Bronchial epithelial cell (primary cell): Measurements from ENCODE around the gene PINLYP. TPM values are rescaled to one million over a fixed set of nuclear protein-coding genes. Genes with fewer than 3 reads are reported as not detected.
A peak's percentile ranks its signal among the peaks of the same experiment; 100 is the strongest.
"Not testable (repeated sequence)": the region's sequence is repeated elsewhere in the genome, so short reads cannot be mapped to it uniquely, and the experiment has no call there.

Experiments used
- DNase-seq: peaks from one replicate; pipeline ENCODE4 v3.0.0-alpha.2; 2010; ENCODE audit warnings: low read depth
- FAIRE-seq: peaks from 2 replicates; lab custom pipeline; 2011; peaks lifted over from hg19 to GRCh38; lab: Jason Lieb, UNC
- H3K27me3 ChIP-seq: 2 replicates; pipeline ENCODE4 v1.5.1; 2011; ENCODE audit warnings: low read length; ENCODE audit not compliant: control insufficient read depth, insufficient read depth
- H3K36me3 ChIP-seq: 2 replicates; pipeline ENCODE4 v1.5.1; 2011; ENCODE audit warnings: low read length; ENCODE audit not compliant: control insufficient read depth, insufficient read depth
- H3K4me3 ChIP-seq: 2 replicates; pipeline ENCODE4 v1.5.1; 2011; ENCODE audit warnings: mild to moderate bottlenecking, low read depth, low read length, control low read depth
- CTCF ChIP-seq: IDR thresholded peaks from 2 replicates; pipeline ENCODE4 v1.5.1; 2011; ENCODE audit warnings: mild to moderate bottlenecking, moderate library complexity, low read length, control low read depth, inconsistent platforms; ENCODE audit not compliant: insufficient read depth, severe bottlenecking
- total RNA-seq: library from RNA; depleted of rRNA; stranded (reverse); fragments of >200 nt; gene quantifications from 2 replicates; pipeline ENCODE4 v1.2.1, GENCODE V29; 2014

Gene PINLYP
- total RNA-seq, 1 donor from 2014 or later, result 0.53 TPM

DNA sequence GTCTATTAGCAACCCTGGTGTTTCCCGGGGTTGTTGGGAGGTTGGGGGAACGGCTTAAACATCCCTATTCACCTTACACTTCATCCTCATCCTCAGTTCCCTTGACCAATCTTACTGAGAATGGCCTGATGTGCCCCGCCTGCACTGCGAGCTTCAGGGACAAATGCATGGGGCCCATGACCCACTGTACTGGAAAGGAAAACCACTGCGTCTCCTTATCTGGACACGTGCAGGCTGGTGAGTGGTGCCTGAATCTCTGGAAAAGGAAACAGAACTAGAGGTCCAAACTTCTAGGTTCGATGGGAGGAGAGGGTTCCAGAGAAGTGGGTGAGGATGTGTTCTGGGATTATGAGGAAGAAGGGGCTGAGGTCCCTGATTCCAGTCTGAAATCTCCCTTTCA, 5.9 kb downstream of the PINLYP start:
- FAIRE-seq, result no peak
- no peak for TF ChIP-seq CTCF
- H3K4me3 ChIP-seq, result no peak overlapping the region

GRCh38 chr19:43582495-43582894, 6.9 kb downstream of the PINLYP start:
- Histone ChIP-seq H3K27me3 (no peaks in the 10 kb centered on the region), H3K4me3 (no peak overlapping the region), H3K36me3 (no peaks in the 10 kb centered on the region)
- DNase-seq (no peak), FAIRE-seq (no peak)
- no peak for TF ChIP-seq CTCF

More for the DNA sequence above, 5.9 kb downstream of the PINLYP start:
- Histone ChIP-seq H3K27me3 (no peaks in the 10 kb centered on the region), H3K36me3 (no peaks in the 10 kb centered on the region)
- no peak for DNase-seq

- H3K27me3 ChIP-seq, result no peaks in the 10 kb centered on the region
- no peak overlapping the region for H3K4me3 ChIP-seq
- no peaks in the 10 kb centered on the region for H3K36me3 ChIP-seq
- DNase-seq (no peak), FAIRE-seq (no peak)
- no peak for TF ChIP-seq CTCF
Measured at GRCh38 chr19:43584484-43584883, 8.9 kb downstream of the PINLYP start.

DNA sequence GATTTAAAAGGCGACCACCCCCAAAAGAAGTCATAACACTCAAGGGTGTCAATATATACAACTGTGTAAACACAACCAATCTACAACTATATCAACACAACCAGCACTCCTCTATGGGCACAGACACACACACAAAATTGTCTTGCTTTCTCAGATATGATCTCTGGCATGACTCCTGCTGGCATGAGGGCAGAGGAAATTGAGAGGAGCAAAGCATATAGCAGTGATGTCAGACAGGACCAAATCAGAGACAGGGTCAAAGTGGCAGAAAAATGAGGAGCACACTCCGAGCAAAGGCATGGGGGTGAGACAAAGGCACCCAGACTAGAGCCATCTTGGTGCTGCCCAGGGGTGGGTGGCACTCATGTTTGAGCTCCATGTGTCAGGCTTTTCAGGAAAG, 10.7 kb downstream of the PINLYP start:
- peaks cover 3% of the 10 kb centered on the region for H3K36me3 ChIP-seq
- H3K4me3 ChIP-seq, result no peak overlapping the region
- peak; percentile 64 for FAIRE-seq
- DNase-seq, result no peak
- no peak for TF ChIP-seq CTCF
- H3K27me3 ChIP-seq, result no peaks in the 10 kb centered on the region

GRCh38 chr19:43587029-43587428, 11.4 kb downstream of the PINLYP start:
- FAIRE-seq, result not testable (repeated sequence)

DNA sequence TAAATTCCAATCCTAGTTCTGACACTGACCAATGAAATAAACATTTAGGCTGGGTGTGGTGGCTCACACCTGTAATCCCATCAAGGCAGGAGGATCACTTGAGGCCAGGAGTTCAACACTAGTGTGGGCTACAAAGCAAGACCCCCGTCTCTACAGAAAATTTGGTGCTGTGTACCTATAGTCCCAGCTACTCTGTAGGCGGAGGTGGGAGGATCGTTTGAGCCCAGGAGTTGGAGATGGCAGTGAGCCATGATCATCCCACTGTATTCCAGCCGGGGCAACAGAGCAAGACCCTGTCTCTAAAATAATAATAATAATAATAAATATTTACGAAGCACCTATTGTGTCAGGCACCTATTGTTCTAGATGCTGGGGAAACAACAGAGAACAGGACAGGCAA, 13.7 kb downstream of the PINLYP start:
- FAIRE-seq (no peak), DNase-seq (no peak)
- Histone ChIP-seq H3K27me3 (no peaks in the 10 kb centered on the region), H3K36me3 (peaks cover 18% of the 10 kb centered on the region), H3K4me3 (no peak overlapping the region)
- TF ChIP-seq CTCF, result no peak

More at GRCh38 chr19:43587029-43587428, 11.4 kb downstream of the PINLYP start:
- DNase-seq, H3K27me3 ChIP-seq, H3K36me3 ChIP-seq, H3K4me3 ChIP-seq: not testable (repeated sequence)
